ENCODE data around the gene ACSBG1.

- TF ChIP-seq, protein P1, sequence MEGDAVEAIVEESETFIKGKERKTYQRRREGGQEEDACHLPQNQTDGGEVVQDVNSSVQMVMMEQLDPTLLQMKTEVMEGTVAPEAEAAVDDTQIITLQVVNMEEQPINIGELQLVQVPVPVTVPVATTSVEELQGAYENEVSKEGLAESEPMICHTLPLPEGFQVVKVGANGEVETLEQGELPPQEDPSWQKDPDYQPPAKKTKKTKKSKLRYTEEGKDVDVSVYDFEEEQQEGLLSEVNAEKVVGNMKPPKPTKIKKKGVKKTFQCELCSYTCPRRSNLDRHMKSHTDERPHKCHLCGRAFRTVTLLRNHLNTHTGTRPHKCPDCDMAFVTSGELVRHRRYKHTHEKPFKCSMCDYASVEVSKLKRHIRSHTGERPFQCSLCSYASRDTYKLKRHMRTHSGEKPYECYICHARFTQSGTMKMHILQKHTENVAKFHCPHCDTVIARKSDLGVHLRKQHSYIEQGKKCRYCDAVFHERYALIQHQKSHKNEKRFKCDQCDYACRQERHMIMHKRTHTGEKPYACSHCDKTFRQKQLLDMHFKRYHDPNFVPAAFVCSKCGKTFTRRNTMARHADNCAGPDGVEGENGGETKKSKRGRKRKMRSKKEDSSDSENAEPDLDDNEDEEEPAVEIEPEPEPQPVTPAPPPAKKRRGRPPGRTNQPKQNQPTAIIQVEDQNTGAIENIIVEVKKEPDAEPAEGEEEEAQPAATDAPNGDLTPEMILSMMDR (IDR thresholded peaks at IDR 0.05; ENCODE audit: poor library complexity, severe bottlenecking) = no peak
- no peak for TF ChIP-seq EZH2 (IDR thresholded peaks at IDR 0.05; ENCODE audit: borderline replicate concordance, insufficient read depth, low read length, poor library complexity, severe bottlenecking)
- no peak for TF ChIP-seq EP300 (conservative IDR thresholded peaks at IDR 0.05; ENCODE audit: poor library complexity, severe bottlenecking)
- TF ChIP-seq TAF1 (IDR thresholded peaks at IDR 0.05; ENCODE audit: low read depth) = no peak
- TF ChIP-seq, protein P2, sequence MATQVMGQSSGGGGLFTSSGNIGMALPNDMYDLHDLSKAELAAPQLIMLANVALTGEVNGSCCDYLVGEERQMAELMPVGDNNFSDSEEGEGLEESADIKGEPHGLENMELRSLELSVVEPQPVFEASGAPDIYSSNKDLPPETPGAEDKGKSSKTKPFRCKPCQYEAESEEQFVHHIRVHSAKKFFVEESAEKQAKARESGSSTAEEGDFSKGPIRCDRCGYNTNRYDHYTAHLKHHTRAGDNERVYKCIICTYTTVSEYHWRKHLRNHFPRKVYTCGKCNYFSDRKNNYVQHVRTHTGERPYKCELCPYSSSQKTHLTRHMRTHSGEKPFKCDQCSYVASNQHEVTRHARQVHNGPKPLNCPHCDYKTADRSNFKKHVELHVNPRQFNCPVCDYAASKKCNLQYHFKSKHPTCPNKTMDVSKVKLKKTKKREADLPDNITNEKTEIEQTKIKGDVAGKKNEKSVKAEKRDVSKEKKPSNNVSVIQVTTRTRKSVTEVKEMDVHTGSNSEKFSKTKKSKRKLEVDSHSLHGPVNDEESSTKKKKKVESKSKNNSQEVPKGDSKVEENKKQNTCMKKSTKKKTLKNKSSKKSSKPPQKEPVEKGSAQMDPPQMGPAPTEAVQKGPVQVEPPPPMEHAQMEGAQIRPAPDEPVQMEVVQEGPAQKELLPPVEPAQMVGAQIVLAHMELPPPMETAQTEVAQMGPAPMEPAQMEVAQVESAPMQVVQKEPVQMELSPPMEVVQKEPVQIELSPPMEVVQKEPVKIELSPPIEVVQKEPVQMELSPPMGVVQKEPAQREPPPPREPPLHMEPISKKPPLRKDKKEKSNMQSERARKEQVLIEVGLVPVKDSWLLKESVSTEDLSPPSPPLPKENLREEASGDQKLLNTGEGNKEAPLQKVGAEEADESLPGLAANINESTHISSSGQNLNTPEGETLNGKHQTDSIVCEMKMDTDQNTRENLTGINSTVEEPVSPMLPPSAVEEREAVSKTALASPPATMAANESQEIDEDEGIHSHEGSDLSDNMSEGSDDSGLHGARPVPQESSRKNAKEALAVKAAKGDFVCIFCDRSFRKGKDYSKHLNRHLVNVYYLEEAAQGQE (IDR thresholded peaks at IDR 0.05; ENCODE audit: borderline replicate concordance) = no peak
- TF ChIP-seq RAD21 (conservative IDR thresholded peaks at IDR 0.05) = no peak
Measured at GRCh38 chr15:78162038-78162437, 72.3 kb downstream of the ACSBG1 start.
